ENCODE data around the gene TENM4.

TENM4 gene

DNA sequence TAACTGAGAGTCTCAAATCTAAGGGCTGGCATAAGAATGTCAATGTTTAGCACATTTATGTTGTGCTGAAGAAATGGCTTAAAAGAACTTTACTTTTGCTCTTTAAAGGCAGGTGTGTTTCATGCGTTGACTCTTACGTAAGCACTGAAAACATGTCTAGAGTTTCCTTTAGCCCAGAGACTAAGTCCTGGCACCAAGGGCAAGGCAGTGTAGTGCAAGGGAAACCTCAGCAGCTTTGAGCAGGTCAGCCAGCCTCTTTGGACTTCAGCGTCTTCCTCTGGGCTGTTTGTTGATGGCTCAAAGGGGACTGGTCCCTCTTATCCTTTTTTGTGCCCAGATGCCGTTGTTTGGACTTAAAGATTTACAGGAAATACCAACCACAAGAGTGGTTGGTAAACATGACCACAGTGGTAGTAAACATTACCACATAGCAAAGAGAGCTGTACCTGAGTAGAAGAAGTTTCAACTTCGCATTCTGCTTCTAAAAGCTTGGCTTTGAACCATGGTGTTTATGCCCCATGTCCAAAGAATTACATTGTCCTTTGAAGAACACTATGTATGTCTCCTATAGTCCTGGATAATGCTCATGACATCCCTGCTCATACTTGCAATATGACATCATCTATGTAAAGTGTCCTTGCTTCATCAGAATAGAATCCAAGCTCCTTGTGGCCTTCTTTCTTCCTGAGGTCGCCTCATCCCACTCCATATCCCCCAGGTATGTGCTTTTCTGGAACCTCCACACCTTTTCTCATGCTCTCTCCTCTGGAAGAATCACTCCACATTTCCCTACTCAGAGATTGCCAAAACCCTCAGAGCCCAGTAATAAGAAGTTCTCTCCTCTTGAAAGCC is 23.5 kb downstream of the TENM4 start:
- DNase-seq, result no peak

DNA sequence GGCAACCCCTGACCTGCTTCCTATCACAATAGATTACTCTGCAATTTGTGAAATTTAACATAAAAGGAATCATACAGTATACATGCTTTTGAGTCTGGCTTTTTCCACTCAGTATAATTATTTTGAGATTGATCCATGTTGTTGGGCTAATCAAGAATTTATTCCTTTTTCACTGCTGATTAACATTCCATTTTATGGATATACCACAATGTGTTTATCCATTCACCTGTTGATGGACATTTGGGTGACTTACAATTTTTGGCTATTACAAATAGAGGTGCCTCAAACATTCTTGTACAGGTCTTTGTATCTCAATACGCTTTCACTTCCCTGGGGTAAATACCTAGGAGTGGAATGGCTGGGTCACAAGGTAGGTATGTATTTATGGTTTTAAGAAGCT is 24.9 kb downstream of the TENM4 start:
- no peak for DNase-seq

DNA sequence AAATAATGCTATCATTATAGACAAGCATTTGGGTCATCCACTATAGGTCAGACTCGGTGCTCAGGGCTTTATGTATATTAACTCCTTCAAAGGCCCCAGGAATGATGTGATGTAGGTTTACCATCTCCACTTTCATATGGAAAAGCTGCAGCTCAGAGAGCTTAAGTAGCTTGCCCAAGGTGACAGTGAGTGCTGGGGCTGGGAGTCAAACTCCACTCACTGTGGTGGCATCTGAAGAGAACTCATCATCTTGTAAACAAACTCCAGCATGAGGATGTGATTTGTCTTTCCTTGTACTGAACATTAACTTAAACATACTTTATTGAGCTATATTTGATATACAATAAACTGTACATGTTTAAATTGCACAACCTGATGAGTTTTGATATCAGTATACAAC is 25.4 kb downstream of the TENM4 start:
- DNase-seq, result no peak

GRCh38 chr11:79414644-79415317 is 26.0 kb downstream of the TENM4 start:
- no peak for DNase-seq

DNA sequence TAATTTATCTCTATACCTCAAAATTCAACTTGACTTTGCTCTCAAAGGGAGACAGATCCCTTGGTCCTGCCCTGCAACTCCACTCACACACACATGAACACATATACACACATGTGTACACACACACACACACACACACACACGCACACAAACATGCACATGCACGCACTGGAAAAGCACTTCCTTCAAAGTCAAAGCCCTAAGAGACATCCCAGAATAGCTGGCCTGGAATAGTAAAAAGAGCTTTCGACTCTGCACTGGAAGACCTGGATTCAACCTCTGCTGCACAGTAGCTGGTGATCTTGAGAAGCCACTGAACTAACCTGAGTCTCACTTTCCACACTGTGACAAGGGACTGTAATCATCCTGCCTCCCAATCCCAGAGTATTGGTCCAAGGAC is 26.8 kb downstream of the TENM4 start:
- DNase-seq, result no peak

DNA sequence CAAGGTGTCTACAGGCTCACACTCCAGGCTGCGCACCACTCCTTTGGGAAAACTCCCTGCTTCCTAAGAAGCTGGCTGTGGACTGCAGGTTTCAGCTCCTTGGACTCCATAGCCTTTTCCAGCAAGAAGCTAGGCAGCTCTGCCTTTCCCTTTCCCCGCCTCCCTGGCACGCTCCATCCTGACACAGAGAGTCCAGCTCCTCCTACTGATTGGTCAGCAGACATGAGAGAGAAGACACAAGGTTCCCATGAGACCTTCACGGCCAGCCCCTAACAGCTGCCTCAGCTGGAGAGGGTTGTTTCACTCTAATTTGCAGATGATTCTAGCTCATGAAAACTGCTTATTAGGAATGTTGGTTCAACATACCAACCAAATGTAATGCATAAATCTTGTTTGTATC is 27.6 kb downstream of the TENM4 start:
- DNase-seq, result no peak

DNA sequence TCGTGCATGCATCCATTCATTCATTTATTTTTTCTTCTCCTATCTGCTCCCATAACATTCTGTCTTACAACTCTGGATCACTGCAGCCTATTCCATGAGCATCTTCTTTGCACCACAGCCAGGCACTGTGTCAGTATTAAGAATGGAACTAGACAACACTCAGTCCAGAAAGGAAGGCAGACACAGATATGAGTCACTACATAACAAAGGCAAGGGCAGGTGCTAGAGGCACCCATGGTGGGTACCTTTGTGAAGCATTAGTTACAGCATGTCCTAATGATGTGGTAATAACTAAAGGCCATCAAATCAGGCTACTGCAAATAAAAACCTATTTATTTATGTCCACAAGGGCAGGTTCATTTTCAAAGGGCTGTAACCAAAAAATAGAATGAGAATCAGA is 28.1 kb downstream of the TENM4 start:
- DNase-seq, result no peak

DNA sequence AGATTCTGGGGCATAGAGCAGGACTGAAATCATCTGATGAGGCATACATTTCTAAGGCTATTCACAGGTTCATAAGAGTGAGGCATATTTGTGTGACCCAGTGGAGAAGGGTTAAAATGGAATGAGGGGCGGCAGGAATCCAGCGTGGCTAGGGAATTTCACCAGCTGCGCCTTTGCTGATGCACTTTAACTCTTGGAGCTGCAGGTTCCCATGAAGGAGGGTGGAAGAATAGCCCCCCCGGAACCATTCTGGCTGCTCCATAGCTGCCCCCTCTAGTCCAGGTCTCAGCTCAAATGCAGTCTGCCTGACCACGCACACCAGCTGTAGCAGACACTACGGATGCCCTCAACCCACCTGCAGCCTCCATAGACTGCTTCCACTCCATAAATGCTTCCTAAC is 31.5 kb downstream of the TENM4 start:
- no peak for DNase-seq

DNA sequence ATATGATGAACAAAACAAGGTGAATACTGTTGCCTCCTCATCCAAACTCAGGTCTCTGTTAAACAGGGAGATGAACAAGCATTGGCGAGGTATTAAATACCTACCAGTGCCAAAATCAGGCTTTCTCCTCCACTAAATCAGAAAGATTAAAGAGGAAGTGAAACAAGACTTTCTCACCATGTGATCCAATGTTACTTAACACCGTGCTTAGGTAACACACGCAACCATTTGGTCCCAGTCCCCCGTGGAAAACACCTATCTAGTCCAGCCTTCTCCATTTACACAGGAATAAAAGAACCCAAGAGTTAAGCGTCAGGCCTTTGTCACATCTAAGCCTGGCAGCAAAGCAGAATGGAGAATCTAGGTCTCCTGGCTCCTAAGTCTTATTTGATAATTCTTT is 34.5 kb downstream of the TENM4 start:
- no peak for DNase-seq

DNA sequence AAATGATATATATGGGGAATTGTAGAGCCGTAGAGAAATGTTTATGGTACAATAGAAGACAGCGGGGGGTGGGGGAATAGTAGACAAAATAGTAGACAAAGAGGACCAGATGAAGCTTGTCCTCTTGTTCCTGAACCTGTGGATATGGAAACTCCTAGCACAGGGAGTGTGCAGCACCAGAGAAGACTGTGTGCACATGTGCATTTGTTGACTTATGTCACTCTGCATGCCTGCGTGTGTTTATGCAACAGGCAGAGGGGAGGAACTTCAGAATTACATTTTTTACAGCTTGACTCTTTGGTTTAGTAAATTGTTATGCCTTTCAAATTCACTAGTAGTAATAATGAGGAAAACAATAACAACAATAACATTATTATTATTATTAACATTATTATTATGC is 36.0 kb downstream of the TENM4 start:
- DNase-seq, result no peak

DNA sequence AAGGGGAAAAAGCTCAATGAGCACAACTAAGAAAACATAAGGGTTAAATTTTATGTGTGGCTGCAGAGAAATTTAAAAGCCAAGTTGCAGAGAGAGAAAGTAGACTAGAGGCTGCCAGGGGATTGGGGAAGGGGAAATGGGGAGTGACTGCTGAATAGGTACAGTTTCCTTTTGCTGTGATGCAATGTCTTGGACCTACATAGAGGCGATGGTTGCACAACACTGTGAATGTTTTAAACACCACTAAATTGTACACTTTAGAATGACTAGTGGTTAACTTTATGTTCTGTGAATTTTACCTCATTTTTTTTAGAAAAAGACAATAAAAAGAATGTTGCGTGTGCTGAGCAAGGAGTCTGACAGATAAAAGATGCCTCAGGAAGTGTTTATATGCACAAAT is 36.5 kb downstream of the TENM4 start:
- no peak for DNase-seq

- no peak for DNase-seq
Observed at GRCh38 chr11:79403839-79404238, 37.0 kb downstream of the TENM4 start.

GRCh38 chr11:79402912-79403311 is 37.9 kb downstream of the TENM4 start:
- DNase-seq, result no peak

- no peak for DNase-seq
Observed at GRCh38 chr11:79400717-79401330, 40.0 kb downstream of the TENM4 start.

DNA sequence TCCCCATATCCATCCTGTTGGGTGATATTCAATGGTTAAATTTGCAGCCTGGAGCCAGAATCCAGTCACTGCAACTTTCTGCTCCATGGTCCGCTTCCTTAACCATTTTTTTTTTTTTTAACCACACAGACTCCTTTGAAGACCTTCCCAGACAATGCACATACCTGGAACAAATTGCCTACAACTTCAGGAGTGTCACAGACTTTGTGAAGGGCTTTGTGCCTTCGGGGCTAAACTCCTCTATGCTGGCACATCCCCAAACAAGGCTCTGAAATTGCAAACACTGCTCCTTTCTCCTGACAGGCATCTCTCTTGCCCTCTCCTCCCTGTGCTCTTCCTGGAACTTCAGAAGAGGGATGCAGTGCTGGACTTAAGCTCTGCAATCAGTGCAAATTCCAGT is 40.6 kb downstream of the TENM4 start:
- DNase-seq, result no peak

DNA sequence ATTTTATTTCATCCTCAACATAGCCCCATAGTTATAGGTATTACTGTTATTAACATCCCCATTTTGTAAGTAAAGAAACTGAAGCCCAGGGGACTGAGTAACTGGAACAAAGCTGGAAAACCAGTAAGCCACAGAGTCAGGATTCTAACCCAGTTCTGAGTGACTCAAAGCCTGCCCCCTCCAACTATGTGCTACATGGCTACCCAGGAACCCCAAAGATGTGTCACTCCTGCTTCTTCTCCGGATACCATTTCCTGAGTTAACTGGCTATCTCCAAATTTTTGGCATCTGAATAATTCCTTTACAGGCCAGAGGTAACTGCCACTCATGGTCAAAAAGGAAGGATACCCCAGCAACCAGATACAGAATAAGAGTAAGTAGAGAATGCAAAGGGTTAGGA is 43.6 kb downstream of the TENM4 start:
- DNase-seq, result no peak

DNA sequence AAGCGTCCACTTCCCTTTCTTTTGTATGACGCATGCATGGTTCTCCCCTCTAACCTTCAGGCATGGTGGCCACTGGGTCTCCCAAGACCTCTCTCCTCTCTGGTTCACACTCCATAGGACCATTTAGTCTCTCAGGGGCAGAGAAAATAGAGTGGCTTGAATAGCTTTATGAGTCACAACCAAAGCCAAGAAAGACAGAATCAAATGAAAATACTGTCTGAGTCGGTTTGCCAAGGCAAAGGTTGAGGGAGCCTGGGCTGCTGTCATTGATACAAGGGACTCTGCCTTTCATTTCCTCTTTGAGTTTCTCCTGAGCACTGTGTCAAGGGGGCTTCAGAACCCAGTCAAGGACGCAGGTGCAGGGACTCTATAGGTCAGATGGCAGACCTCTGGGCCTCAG is 44.2 kb downstream of the TENM4 start:
- DNase-seq, result no peak

- DNase-seq, result no peak
Observed at GRCh38 chr11:79396001-79396400, 44.8 kb downstream of the TENM4 start.

DNA sequence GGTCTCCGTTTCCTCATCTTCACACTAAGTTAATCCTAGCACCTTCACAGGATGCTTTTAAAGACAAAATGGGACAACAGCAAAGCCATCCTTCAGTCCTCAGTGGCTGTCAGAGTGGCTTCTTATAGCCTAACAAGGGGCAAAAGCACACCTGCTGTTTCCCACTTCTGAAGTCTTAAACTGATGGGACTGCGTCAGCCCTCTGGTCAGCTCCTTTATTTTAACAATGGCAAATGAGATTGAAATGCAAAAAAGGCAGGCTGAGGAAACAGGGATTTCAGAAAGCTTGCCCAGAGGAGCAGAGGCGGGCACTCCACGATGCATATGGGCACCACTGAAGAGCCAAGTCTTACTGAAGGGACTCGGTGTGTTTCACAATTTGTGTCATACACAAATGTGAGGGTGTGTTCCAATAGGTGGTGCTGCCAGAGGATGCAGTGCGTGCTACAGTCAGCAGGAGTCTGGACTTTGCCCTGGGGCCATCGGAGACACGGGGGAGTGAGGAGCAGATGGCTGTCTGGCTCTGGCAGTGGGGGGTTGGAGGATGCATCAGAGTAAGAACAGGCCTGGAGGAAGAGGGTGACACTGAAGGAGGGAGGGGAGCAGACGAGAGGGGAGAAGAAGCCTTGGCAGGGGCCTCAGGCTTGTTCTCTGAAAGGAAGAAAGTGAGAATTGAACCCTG is 47.3 kb downstream of the TENM4 start:
- DNase-seq, result no peak

- no peak for DNase-seq
Observed at GRCh38 chr11:79392161-79392560, 48.7 kb downstream of the TENM4 start.

DNA sequence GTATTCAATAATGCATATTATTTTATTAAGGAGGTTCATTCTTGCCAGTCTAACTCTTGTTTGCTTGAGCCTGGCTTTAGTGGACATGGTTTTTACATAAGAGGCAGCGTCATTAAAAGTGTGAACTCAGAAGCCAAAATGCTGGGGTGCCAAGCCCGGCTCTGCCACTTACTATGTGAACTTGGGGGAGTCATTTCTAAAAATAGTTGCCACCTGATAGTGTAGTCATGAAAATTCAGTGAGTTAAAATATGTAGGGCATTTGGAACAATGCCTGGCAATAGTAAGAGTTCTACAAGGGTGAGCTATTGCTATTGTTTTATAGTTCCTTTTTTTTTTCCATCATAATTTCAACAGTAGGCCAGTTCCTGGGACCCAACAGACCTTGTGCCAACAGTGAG is 49.9 kb downstream of the TENM4 start:
- DNase-seq, result no peak

- DNase-seq, result no peak
Observed at GRCh38 chr11:79390477-79390876, 50.4 kb downstream of the TENM4 start.

DNA sequence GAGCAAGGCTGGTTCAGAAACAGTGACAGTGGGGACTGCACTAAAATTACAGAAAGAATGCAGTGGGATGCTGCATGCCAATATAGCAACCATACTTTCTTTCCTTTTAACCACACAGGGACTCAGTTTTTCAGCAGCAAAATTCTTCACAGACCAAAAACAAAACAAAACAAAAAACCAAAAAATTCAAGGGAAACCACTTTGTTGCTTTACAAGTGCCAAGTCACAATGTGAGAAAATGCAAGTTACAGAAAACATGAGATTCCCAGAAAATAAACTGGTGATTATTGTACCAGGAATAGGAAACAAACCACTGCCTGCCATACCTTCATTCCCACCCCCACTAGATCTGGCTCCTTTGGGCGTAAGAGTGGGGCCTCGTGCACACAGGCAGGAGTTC is 52.6 kb downstream of the TENM4 start:
- no peak for DNase-seq

- DNase-seq, result no peak
Observed at GRCh38 chr11:79383874-79384273, 57.0 kb downstream of the TENM4 start.
